NCI-H1694 (cell line): ENCODE measurements around the gene MACROH2A2.
"Not testable (repeated sequence)": the region's sequence is repeated elsewhere in the genome, so short reads cannot be mapped to it uniquely, and the experiment has no call there.

Experiments used
- DNase-seq: peaks from one replicate; lab custom pipeline; 2025; lab: John Stamatoyannopoulos, UW

Gene MACROH2A2

GRCh38 chr10:70101068-70101562, 48.5 kb downstream of the MACROH2A2 start:
- DNase-seq = not testable (repeated sequence)

- DNase-seq = no peak
These were observed 49.0 kb downstream of the MACROH2A2 start for GRCh38 chr10:70101668-70102067.

GRCh38 chr10:70106958-70107791, 54.5 kb downstream of the MACROH2A2 start:
- DNase-seq = no peak

GRCh38 chr10:70109064-70109729, 56.6 kb downstream of the MACROH2A2 start:
- DNase-seq = no peak

GRCh38 chr10:70111496-70111895, 58.9 kb downstream of the MACROH2A2 start:
- no peak for DNase-seq

GRCh38 chr10:70112071-70112470, 59.4 kb downstream of the MACROH2A2 start:
- DNase-seq = no peak

- DNase-seq = no peak
These were observed 62.3 kb downstream of the MACROH2A2 start for GRCh38 chr10:70114902-70115301.

DNA sequence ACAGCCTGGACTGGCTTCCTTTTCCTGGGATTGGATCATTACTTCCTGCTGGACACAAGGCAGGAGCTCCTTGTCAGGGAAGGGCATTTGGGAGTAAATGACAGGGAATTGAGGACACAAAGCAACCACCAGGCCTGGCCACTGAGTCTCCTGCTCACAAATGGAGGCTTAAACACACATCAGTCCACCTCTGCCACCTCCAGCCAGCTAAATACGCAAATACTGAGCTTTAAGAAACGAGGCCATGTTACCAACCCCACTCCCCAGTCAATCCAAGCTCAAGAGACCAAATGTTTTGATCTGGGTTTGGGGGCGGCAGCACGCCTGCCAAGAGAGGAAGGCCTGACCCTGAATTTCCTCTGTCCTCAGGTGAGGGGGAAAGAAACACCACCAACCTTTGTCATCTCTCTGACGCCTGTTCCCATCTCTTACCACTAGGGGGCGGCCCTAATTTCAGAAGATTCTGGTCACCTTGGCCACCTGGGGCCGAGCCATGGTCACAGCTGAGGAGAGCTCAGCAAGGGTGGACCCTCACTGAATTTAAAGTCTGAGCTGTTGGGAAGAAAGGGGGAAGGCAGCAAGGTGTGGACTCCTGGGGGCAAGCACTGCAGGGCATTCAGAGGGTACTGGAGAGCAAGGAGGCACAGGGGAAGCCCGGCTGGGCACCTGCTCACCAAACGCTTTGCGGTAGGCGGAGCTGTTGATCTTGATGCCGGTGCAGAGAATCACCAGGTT, 63.5 kb downstream of the MACROH2A2 start:
- no peak for DNase-seq

DNA sequence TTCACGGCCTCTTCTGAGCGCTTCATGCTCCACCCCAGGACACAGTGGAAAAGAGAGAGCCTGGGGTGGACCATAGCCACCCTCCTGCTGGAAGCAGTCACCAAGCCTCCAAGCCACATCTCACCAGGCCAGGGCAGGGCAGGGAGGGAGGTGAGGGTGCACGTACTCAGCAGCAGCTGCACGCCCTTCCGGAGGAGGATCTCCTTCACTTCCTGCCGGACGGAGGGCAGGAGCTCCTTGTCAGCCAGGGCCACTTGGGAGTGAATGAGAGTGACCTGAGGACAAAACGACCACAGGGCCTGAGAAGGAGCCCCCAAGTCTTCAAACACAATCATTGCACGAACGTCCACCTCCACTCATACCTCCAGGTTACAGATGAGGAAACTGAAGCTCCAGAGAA, 65.0 kb downstream of the MACROH2A2 start:
- no peak for DNase-seq

GRCh38 chr10:70118196-70118595, 65.5 kb downstream of the MACROH2A2 start:
- DNase-seq = no peak

DNA sequence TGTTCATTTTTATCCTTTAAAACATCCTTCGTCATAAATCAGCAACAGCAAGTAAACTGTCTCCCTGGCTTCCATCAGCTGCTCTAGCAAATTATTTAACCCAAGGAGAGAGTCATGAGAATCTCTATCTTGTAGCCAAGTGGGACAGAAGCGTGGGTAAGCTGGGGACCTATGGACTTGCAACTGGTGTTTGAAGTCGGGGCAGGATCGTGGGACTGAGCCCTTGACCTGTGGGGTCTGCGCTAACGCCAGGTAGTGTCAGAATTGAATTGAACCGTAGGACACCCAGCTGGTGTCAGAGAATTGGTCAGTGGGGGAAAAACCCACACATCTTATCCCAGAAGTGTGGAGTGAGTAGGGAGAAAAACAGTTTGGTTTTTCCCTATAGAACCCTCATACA, 66.6 kb downstream of the MACROH2A2 start:
- DNase-seq = no peak

- no peak for DNase-seq
These were observed 67.0 kb downstream of the MACROH2A2 start for GRCh38 chr10:70119623-70120022.

GRCh38 chr10:70120417-70120816, 67.8 kb downstream of the MACROH2A2 start:
- no peak for DNase-seq

DNA sequence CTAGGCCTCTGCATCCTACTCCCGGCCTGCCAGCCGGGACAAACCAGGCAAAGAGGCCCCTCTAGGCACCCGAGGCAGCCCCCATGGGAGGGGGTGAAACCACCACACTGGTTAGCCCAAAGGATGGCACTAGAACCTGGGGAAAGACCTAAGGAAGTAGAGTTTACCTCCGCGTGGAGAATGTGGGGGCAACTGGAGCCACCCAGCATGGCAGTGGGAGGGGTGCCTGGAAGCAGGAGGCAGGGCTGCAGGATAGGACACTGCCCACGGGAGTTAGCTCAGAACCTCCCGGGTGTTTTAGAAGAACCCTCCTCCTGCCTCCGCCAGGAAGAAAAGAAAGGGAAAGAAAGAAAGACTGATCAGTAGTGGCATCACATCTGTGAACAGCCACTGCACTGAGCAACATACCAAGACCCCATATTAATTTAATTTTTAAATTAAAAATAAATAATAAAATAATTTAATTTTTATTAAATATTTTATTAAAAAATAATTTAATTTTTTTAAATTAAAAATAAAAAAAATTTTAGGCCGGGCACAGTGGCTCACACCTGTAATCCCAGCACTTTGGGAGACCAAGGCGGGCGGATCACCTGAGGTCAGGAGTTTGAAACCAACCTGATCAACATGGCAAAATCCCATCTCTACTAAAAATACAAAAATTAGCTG, 68.8 kb downstream of the MACROH2A2 start:
- no peak for DNase-seq

DNA sequence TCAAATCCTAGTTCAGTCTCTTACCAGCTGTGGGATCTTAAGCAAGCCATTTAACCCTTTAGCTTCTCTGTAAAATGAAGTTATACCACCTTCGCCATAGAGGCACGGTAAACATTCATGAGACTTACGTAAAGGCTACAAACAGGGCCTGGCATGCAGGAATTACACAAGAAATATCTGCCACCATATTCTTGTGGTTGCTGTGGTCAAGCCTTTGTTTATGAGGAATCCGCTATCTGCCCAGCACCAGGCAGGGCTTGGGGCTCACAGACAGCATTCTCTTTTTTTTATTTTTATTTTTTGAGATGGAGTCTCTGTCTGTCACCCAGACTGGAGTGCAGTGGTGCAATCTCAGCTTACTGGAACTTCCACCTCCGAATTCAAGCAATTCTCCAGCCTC, 70.1 kb downstream of the MACROH2A2 start:
- no peak for DNase-seq

- DNase-seq = not testable (repeated sequence)
These were observed 70.5 kb downstream of the MACROH2A2 start for GRCh38 chr10:70123166-70123565.

- no peak for DNase-seq
These were observed 71.2 kb downstream of the MACROH2A2 start for GRCh38 chr10:70123817-70124216.

- no peak for DNase-seq
These were observed 71.8 kb downstream of the MACROH2A2 start for GRCh38 chr10:70124415-70124814.

- DNase-seq = no peak
These were observed 72.3 kb downstream of the MACROH2A2 start for GRCh38 chr10:70124918-70125317.

DNA sequence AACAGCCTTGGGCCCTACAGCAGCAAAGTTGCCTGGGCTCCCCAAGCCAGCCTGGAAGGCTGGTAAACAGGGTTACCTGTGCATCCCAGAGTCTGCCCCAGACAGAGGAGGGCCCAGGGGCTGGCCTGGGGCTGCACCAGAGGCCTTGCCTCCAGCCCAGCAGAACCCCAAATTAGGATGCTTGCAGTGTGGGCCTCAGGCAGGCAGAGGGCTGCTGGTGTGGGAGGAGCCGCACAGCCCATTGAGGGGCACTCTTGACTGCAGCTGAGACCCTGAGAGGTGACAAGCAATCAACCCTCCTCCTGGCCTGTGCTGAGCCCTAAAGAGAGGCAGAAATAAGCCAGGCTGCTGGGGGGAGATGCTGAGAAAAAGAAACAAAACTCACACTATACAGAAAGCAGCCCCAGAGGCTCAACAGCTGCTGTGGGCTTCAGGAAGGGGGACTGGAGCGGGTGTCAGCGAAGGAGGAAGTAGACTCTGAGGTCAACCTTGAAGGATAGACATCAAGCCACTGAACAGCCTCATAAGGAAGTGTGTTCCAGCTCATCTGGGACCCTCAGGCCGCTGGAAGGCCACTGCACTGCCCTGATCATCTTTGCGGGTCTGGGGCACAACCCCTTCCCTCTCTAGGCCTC, 73.4 kb downstream of the MACROH2A2 start:
- no peak for DNase-seq

GRCh38 chr10:70126700-70127395, 74.2 kb downstream of the MACROH2A2 start:
- DNase-seq = no peak
